DND-41 (cell line): Measurements from ENCODE around the gene GCN1.

Experiments used
- ATAC-seq: fragments of 200-7000 bp; cut with Tn5 transposase; 3 replicates; pipeline ENCODE4 v1.9.1; 2021; ENCODE audit warnings: low read depth; ENCODE audit not compliant: insufficient read depth
- DNase-seq: peaks from one replicate; pipeline ENCODE4 v3.0.0-alpha.2; 2020
- H2AFZ ChIP-seq: 2 replicates; pipeline ENCODE4 v1.6.0; 2012; ENCODE audit warnings: low read depth, low read length
- H3K27ac ChIP-seq: 2 replicates; pipeline ENCODE4 v1.5.1; 2012; ENCODE audit warnings: low read length, inconsistent platforms
- H3K27me3 ChIP-seq: fragments of 200-600 bp; sonication (generic); 2 replicates; pipeline ENCODE4 v1.6.0; 2012; ENCODE audit warnings: low read length, mild to moderate bottlenecking, inconsistent platforms; ENCODE audit not compliant: insufficient read depth, poor library complexity
- H3K36me3 ChIP-seq: 2 replicates; pipeline ENCODE4 v1.5.1; 2012; ENCODE audit warnings: low read length, inconsistent platforms; ENCODE audit not compliant: insufficient read depth
- H3K4me1 ChIP-seq: 2 replicates; pipeline ENCODE4 v1.5.1; 2012; ENCODE audit warnings: mild to moderate bottlenecking, low read length; ENCODE audit not compliant: insufficient read depth
- H3K4me2 ChIP-seq: 2 replicates; pipeline ENCODE4 v1.6.0; 2012; ENCODE audit warnings: mild to moderate bottlenecking, moderate library complexity, low read length, inconsistent platforms; ENCODE audit not compliant: insufficient read depth
- H3K4me3 ChIP-seq, 2 experiments: fragments of 200-600 bp in 1 of 2; shearing (Covaris generic) in 1 of 2; 2 replicates each; pipeline ENCODE4 v1.5.1; 2012 to 2016; ENCODE audit warnings: inconsistent platforms in 2 of 2, low read length in 2 of 2, mild to moderate bottlenecking in 2 of 2, low read depth in 1 of 2, moderate library complexity in 1 of 2
- H3K79me2 ChIP-seq: 2 replicates; pipeline ENCODE4 v1.6.0; 2012; ENCODE audit warnings: low read length, inconsistent platforms; ENCODE audit not compliant: insufficient read depth
- H3K9ac ChIP-seq: 2 replicates; pipeline ENCODE4 v1.6.0; 2012; ENCODE audit warnings: low read depth, mild to moderate bottlenecking, inconsistent platforms, low read length, moderate library complexity
- H3K9me3 ChIP-seq: 2 replicates; pipeline ENCODE4 v1.5.1; 2012; ENCODE audit warnings: low read length, moderate library complexity, mild to moderate bottlenecking, inconsistent platforms; ENCODE audit not compliant: insufficient read depth, severe bottlenecking
- H4K20me1 ChIP-seq: 2 replicates; pipeline ENCODE4 v1.6.0; 2012; ENCODE audit warnings: low read length; ENCODE audit not compliant: insufficient read depth
- EZH2 ChIP-seq: IDR thresholded peaks from 3 replicates; pipeline ENCODE4 v1.6.1; 2012; ENCODE audit warnings: borderline replicate concordance, low read depth, mild to moderate bottlenecking, moderate library complexity, low read length, inconsistent platforms; ENCODE audit not compliant: severe bottlenecking
- TF ChIP-seq, protein P1 (sequence below): IDR thresholded peaks from 2 replicates; pipeline ENCODE4 v1.5.1; 2012; ENCODE audit warnings: borderline replicate concordance, low read length, moderate library complexity, mild to moderate bottlenecking; ENCODE audit not compliant: poor library complexity, severe bottlenecking; ENCODE audit errors: extremely low read depth

The GCN1 gene

DNA sequence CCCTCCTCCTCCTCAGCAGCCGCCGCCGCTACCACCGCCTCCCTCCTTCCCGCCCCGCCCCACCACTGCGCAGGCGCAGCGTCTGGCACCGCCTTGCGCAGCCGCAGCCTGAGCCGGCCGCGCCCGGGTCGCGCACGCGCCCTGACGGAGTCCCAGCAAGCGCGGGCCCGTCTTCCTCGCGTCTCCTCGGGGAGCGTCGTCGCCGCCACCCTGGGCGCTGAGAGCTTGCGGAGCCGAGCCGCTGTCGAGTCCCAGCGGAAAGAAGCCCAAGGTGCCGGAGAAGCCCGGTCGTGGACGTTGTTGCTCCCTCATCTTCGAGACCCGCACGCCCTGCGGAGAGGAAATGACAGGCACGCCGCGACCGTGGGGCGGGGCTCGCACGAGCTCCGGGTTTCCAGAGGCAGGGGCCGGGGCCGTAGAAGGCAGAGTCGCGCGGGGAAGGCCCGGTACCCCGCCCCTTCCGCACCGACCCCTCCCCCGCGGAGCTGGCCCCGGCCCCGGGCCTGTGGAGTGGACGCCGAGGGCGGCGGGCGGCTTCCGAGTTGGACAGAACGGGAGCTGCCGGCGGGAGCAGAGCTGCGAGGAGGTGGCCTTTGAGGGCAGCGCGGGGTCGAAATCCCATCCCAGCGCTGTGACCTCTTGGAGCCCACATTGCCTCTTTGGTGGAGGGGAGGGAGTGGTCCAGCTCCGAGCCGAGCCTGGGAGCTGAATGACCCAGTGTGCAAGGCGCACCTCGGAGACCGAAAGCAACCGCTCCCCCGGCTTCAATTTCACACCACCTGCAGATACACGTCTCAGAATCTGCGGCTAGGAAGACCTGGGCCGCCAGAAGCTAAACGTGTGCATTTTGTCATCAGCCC, 77.5 kb downstream of the GCN1 start:
- DNase-seq (peak; percentile 98), ATAC-seq (peak; percentile 79)
- Histone ChIP-seq H3K36me3 (peaks cover 29% of the 10 kb centered on the region), H3K9ac (peak overlapping the region; percentile 83), H3K27me3 (no peaks in the 10 kb centered on the region), H4K20me1 (peaks cover 48% of the 10 kb centered on the region), H3K27ac (peak overlapping the region; percentile 86), H2AFZ (peak overlapping the region; percentile 87), H3K79me2 (peaks cover 63% of the 10 kb centered on the region), H3K9me3 (no peaks in the 10 kb centered on the region), H3K4me2 (peak overlapping the region; percentile 93), H3K4me1 (peaks cover 44% of the 10 kb centered on the region), H3K4me3 (peak overlapping the region; percentile 53 to 97)
- TF ChIP-seq, protein P1, sequence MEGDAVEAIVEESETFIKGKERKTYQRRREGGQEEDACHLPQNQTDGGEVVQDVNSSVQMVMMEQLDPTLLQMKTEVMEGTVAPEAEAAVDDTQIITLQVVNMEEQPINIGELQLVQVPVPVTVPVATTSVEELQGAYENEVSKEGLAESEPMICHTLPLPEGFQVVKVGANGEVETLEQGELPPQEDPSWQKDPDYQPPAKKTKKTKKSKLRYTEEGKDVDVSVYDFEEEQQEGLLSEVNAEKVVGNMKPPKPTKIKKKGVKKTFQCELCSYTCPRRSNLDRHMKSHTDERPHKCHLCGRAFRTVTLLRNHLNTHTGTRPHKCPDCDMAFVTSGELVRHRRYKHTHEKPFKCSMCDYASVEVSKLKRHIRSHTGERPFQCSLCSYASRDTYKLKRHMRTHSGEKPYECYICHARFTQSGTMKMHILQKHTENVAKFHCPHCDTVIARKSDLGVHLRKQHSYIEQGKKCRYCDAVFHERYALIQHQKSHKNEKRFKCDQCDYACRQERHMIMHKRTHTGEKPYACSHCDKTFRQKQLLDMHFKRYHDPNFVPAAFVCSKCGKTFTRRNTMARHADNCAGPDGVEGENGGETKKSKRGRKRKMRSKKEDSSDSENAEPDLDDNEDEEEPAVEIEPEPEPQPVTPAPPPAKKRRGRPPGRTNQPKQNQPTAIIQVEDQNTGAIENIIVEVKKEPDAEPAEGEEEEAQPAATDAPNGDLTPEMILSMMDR, result peak; percentile 1
- no peak for TF ChIP-seq EZH2

DNA sequence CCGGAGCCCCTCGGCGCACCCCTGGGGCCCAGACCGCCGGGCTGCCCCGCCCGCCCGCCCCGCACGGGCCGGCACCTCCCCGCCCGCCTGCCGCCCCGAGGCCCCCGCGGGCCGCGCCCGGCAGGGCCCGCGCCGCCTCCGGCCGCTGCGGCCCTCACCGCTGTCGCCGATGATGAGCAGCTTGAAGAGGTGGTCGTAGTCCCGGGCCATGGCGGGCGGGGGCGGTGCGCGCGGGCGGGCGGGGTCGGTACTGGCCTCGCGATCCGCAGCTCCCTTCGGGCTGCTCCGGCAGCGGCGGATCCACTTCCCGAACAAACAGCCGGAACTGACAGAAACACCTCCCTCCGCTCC, 78.1 kb downstream of the GCN1 start, which contains the start of gene RAB35:
RAB35 (minus strand) TSS at position 313 of the 351 bp plus-strand sequence; CDS start at position 210, 103 bp downstream.
- no peak for TF ChIP-seq EZH2
- TF ChIP-seq, protein P1, result no peak
- DNase-seq (no peak), ATAC-seq (no peak)
- Histone ChIP-seq H3K4me3 (peak within 1 kb of the TSS; percentile 73 to 97), H3K4me1 (peaks cover 44% of the 10 kb centered on the region), H3K4me2 (peak within 1 kb of the TSS; percentile 99), H3K36me3 (peaks cover 30% of the 10 kb centered on the region), H3K9ac (peak within 1 kb of the TSS; percentile 83), H3K27ac (peak within 1 kb of the TSS; percentile 87), H3K79me2 (peaks cover 69% of the 10 kb centered on the region), H3K27me3 (no peaks in the 10 kb centered on the region), H2AFZ (peak within 1 kb of the TSS; percentile 87), H4K20me1 (peaks cover 53% of the 10 kb centered on the region), H3K9me3 (no peaks in the 10 kb centered on the region)

DNA sequence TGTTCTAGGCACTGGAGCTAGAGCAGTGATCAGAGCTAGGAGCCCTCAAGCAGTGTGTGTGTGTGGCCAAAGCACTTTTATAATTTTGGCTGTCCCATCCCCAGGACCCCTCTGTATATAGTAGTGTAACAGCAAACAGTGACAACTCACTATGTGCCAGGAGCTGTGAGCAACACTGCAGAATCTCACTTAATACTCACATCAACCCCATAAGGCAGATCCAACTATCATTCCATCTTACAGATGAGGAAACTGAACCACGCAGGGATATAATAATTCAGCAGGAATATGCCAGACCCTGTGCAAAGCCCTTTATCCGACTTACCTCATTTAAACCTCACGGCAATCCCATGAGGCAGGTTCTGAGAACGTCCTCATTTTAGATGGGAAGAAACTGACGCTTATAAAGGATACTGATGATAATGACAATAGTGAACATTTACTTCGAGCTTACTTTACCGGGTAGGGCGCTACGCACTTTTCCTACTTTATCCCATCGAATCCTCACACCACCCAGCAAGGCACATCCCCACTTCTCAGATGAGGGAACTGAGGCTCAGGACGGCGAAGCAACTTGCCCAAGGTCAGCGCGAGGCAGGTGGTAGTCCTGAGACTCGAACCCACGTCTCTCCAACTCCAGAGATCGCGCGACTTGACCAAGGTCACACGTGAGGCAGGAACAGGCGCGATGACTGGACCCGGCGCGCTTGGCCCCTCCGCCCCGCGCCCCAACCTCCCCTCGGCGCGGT, 78.6 kb downstream of the GCN1 start:
- Histone ChIP-seq H3K4me1 (peaks cover 44% of the 10 kb centered on the region), H3K27ac (peak overlapping the region; percentile 87), H3K4me2 (peak overlapping the region; percentile 99), H3K4me3 (peak overlapping the region; percentile 73 to 97), H2AFZ (peak overlapping the region; percentile 57; the same call in 1 of the 2 replicates), H3K9ac (peak overlapping the region; percentile 83), H3K79me2 (peaks cover 74% of the 10 kb centered on the region), H4K20me1 (peaks cover 59% of the 10 kb centered on the region), H3K9me3 (no peaks in the 10 kb centered on the region), H3K27me3 (no peaks in the 10 kb centered on the region), H3K36me3 (peaks cover 30% of the 10 kb centered on the region)
- peak; percentile 4; the same call in 1 of the 3 replicates for ATAC-seq
- DNase-seq, result peak; percentile 46
- TF ChIP-seq EZH2, result no peak
- TF ChIP-seq, protein P1, result no peak
